Measurements from ENCODE around the gene KCTD2. TPM values are rescaled to one million over a fixed set of nuclear protein-coding genes. Genes with fewer than 3 reads are reported as not detected.
A peak's percentile ranks its signal among the peaks of the same experiment; 100 is the strongest.

Gene KCTD2
- total and polyA plus RNA-seq, 4 experiments from 2014 or later = 2.3 to 31.7 (median 21.4) TPM

GRCh38 chr17:75073618-75074047 is 26.6 kb downstream of the KCTD2 start:
- Histone ChIP-seq H3K9me3 (ENCODE audit: control insufficient read depth in 1 of 2, low read length in 2 of 2) (no peaks in the 10 kb centered on the region), H3K36me3 (ENCODE audit: insufficient read depth, low read length) (no peaks in the 10 kb centered on the region), H3K4me3 (ENCODE audit: low read length in 2 of 2) (no peak overlapping the region), H3K27ac (ENCODE audit: low read depth, low read length) (no peak overlapping the region), H3K27me3 (ENCODE audit: insufficient read depth, low read length) (no peaks in the 10 kb centered on the region), H3K4me1 (ENCODE audit: insufficient read depth, low read length) (peaks cover 15% of the 10 kb centered on the region)
- Mint-ChIP-seq H3K4me3 (no peak overlapping the region), H3K36me3 (no peaks in the 10 kb centered on the region), H3K27ac (no peak overlapping the region), H3K4me1 (peaks cover 2 to 13% (median 6%) of the 10 kb centered on the region in 4 donors), H3K27me3 (no peaks in the 10 kb centered on the region), H3K9me3 (no peaks in the 10 kb centered on the region)
- no peak for DNase-seq
- ChIA-PET POLR2A (ENCODE audit: partially characterized antibody) (interaction anchor here (1.2 to 1.8 kb wide), 3 partner anchors 25 to 40 kb away, joined by 3 to 4 read pairs (median 3); partner anchors contain the start of gene ARMC7), CTCF (ENCODE audit: partially characterized antibody) (interaction anchor here (0.9 to 1.3 kb wide), 4 partner anchors 33 to 128 kb away, joined by 3 to 4 read pairs (median 3); partner anchors contain the start of gene MRPL58)
- intact Hi-C loops (cut with micrococcal nuclease) = no loop called here

- H3K4me1 ChIP-seq (ENCODE audit: insufficient read depth, low read length) = peaks cover 19% of the 10 kb centered on the region
- Mint-ChIP-seq H3K4me3 (no peak overlapping the region), H3K9me3 (no peaks in the 10 kb centered on the region), H3K4me1 (peaks cover 0 to 19% (median 8%) of the 10 kb centered on the region in 4 donors), H3K36me3 (no peaks in the 10 kb centered on the region), H3K27ac (no peak overlapping the region), H3K27me3 (no peaks in the 10 kb centered on the region)
- no peaks in the 10 kb centered on the region for H3K9me3 ChIP-seq (ENCODE audit: control insufficient read depth in 1 of 2, low read length in 2 of 2)
- H3K27me3 ChIP-seq (ENCODE audit: insufficient read depth, low read length) = no peaks in the 10 kb centered on the region
- intact Hi-C loops (cut with micrococcal nuclease) = no loop called here
- H3K36me3 ChIP-seq (ENCODE audit: insufficient read depth, low read length) = no peaks in the 10 kb centered on the region
- DNase-seq = no peak
- POLR2A ChIA-PET (ENCODE audit: partially characterized antibody) = no interaction called here
- no peak overlapping the region for H3K27ac ChIP-seq (ENCODE audit: low read depth, low read length)
- CTCF ChIA-PET (ENCODE audit: partially characterized antibody) = interaction anchor here (1.3 kb wide), 1 partner anchor 127 kb away, joined by 3 read pairs; no protein-coding TSS in a partner anchor
- H3K4me3 ChIP-seq (ENCODE audit: low read length in 2 of 2) = no peak overlapping the region
These were observed 27.5 kb downstream of the KCTD2 start for GRCh38 chr17:75074532-75074931.

GRCh38 chr17:75075597-75076336 is 28.7 kb downstream of the KCTD2 start:
- Mint-ChIP-seq H3K27me3 (no peaks in the 10 kb centered on the region), H3K4me3 (no peak overlapping the region), H3K9me3 (no peaks in the 10 kb centered on the region), H3K4me1 (peaks cover 0 to 24% (median 11%) of the 10 kb centered on the region in 4 donors), H3K36me3 (no peaks in the 10 kb centered on the region), H3K27ac (peak overlapping the region in 1 of 7 donors; percentile 42)
- ChIA-PET CTCF (ENCODE audit: partially characterized antibody) (interaction anchor here (0.6 to 1.7 kb wide), 3 partner anchors 63 to 126 kb away, joined by 3 to 4 read pairs (median 4); partner anchors contain the start of gene MRPL58), POLR2A (ENCODE audit: partially characterized antibody) (interaction anchor here (1.3 to 4.1 kb wide), 3 partner anchors 13 to 88 kb away, joined by 3 to 26 read pairs (median 6); partner anchors contain the start of genes MRPL58 and SLC16A5)
- Histone ChIP-seq H3K27ac (ENCODE audit: low read depth, low read length) (no peak overlapping the region), H3K27me3 (ENCODE audit: insufficient read depth, low read length) (no peaks in the 10 kb centered on the region), H3K4me1 (ENCODE audit: insufficient read depth, low read length) (peaks cover 27% of the 10 kb centered on the region), H3K9me3 (ENCODE audit: control insufficient read depth in 1 of 2, low read length in 2 of 2) (no peaks in the 10 kb centered on the region), H3K4me3 (ENCODE audit: low read length in 2 of 2) (no peak overlapping the region), H3K36me3 (ENCODE audit: insufficient read depth, low read length) (no peaks in the 10 kb centered on the region)
- no peak for DNase-seq
- intact Hi-C loops (cut with micrococcal nuclease) = no loop called here

- H3K27me3 Mint-ChIP-seq = no peaks in the 10 kb centered on the region
- DNase-seq = no peak
- intact Hi-C loops (cut with micrococcal nuclease) = no loop called here
- peak overlapping the region in 3 of 7 donors; percentile 36 to 76 (median 68) for H3K27ac Mint-ChIP-seq
- Histone ChIP-seq H3K27me3 (ENCODE audit: insufficient read depth, low read length) (no peaks in the 10 kb centered on the region), H3K27ac (ENCODE audit: low read depth, low read length) (no peak overlapping the region), H3K4me1 (ENCODE audit: insufficient read depth, low read length) (peaks cover 27% of the 10 kb centered on the region), H3K4me3 (ENCODE audit: low read length in 2 of 2) (peak overlapping the region in 1 of 2 donors; percentile 27), H3K9me3 (ENCODE audit: control insufficient read depth in 1 of 2, low read length in 2 of 2) (no peaks in the 10 kb centered on the region), H3K36me3 (ENCODE audit: insufficient read depth, low read length) (no peaks in the 10 kb centered on the region)
- ChIA-PET POLR2A (ENCODE audit: partially characterized antibody) (interaction anchor here (0.6 to 4.1 kb wide), 5 partner anchors 9 to 908 kb away, joined by 3 to 26 read pairs (median 3); partner anchors contain the start of genes MRPL58 and SLC16A5), CTCF (ENCODE audit: partially characterized antibody) (interaction anchor here (0.7 to 1.7 kb wide), 4 partner anchors 14 to 115 kb away, joined by 3 to 4 read pairs (median 4); partner anchors contain the start of gene MRPL58)
- no peaks in the 10 kb centered on the region for H3K9me3 Mint-ChIP-seq
- peak overlapping the region; percentile 41 to 79 (median 68) for H3K4me3 Mint-ChIP-seq
- no peaks in the 10 kb centered on the region for H3K36me3 Mint-ChIP-seq
- H3K4me1 Mint-ChIP-seq = peaks cover 0 to 24% (median 11%) of the 10 kb centered on the region in 4 donors
These were observed 30.1 kb downstream of the KCTD2 start for GRCh38 chr17:75077072-75077495.

- H3K4me1 ChIP-seq (ENCODE audit: insufficient read depth, low read length) = peaks cover 27% of the 10 kb centered on the region
- no peaks in the 10 kb centered on the region for H3K27me3 Mint-ChIP-seq
- H3K9me3 ChIP-seq (ENCODE audit: control insufficient read depth in 1 of 2, low read length in 2 of 2) = no peaks in the 10 kb centered on the region
- intact Hi-C loops (cut with micrococcal nuclease) = no loop called here
- peak overlapping the region in 1 of 2 donors; percentile 27 for H3K4me3 ChIP-seq (ENCODE audit: low read length in 2 of 2)
- peak overlapping the region; percentile 10 for H3K27ac ChIP-seq (ENCODE audit: low read depth, low read length)
- H3K4me1 Mint-ChIP-seq = peaks cover 0 to 27% (median 11%) of the 10 kb centered on the region in 4 donors
- CTCF ChIA-PET (ENCODE audit: partially characterized antibody) = interaction anchor here (0.8 to 1.7 kb wide), 7 partner anchors 10 to 116 kb away, joined by 3 to 6 read pairs (median 4); partner anchors contain the start of genes MRPL58 and NT5C
- POLR2A ChIA-PET (ENCODE audit: partially characterized antibody) = interaction anchor here (0.6 to 4.1 kb wide), 8 partner anchors 10 to 907 kb away, joined by 3 to 26 read pairs (median 4); partner anchors contain the start of genes MRPL58 and SLC16A5
- peak; percentile 23 to 52 (median 46) for DNase-seq
- H3K36me3 Mint-ChIP-seq = no peaks in the 10 kb centered on the region
- peak overlapping the region in 4 of 7 donors; percentile 36 to 68 (median 58) for H3K27ac Mint-ChIP-seq
- H3K9me3 Mint-ChIP-seq = no peaks in the 10 kb centered on the region
- H3K4me3 Mint-ChIP-seq = peak overlapping the region; percentile 41 to 79 (median 68)
- H3K36me3 ChIP-seq (ENCODE audit: insufficient read depth, low read length) = no peaks in the 10 kb centered on the region
- H3K27me3 ChIP-seq (ENCODE audit: insufficient read depth, low read length) = no peaks in the 10 kb centered on the region
These were observed 30.7 kb downstream of the KCTD2 start for GRCh38 chr17:75077496-75078283.

GRCh38 chr17:75078284-75079022 is 31.4 kb downstream of the KCTD2 start:
- Histone ChIP-seq H3K4me1 (ENCODE audit: insufficient read depth, low read length) (peaks cover 27% of the 10 kb centered on the region), H3K27ac (ENCODE audit: low read depth, low read length) (no peak overlapping the region), H3K9me3 (ENCODE audit: control insufficient read depth in 1 of 2, low read length in 2 of 2) (no peaks in the 10 kb centered on the region), H3K27me3 (ENCODE audit: insufficient read depth, low read length) (no peaks in the 10 kb centered on the region), H3K36me3 (ENCODE audit: insufficient read depth, low read length) (no peaks in the 10 kb centered on the region), H3K4me3 (ENCODE audit: low read length in 2 of 2) (no peak overlapping the region)
- Mint-ChIP-seq H3K4me1 (peaks cover 0 to 27% (median 11%) of the 10 kb centered on the region in 4 donors), H3K36me3 (no peaks in the 10 kb centered on the region), H3K27ac (peak overlapping the region in 3 of 7 donors; percentile 36 to 63 (median 41)), H3K4me3 (peak overlapping the region in 1 of 8 donors; percentile 51), H3K27me3 (no peaks in the 10 kb centered on the region), H3K9me3 (no peaks in the 10 kb centered on the region)
- DNase-seq = no peak
- ChIA-PET CTCF (ENCODE audit: partially characterized antibody) (interaction anchor here (0.8 to 1.4 kb wide), 6 partner anchors 11 to 117 kb away, joined by 3 to 6 read pairs (median 4); partner anchors contain the start of gene NT5C), POLR2A (ENCODE audit: partially characterized antibody) (interaction anchor here (0.6 to 4.1 kb wide), 6 partner anchors 10 to 66 kb away, joined by 3 to 26 read pairs (median 4); partner anchors contain the start of genes MRPL58 and SLC16A5)
- intact Hi-C loops (cut with micrococcal nuclease) = no loop called here
